Measurements from ENCODE around the gene CYB561A3. TPM values are rescaled to one million over a fixed set of nuclear protein-coding genes. Genes with fewer than 3 reads are reported as not detected.

The CYB561A3 gene
- total RNA-seq, 1 experiment from 2014 or later: 21.7 TPM

- Histone ChIP-seq H3K27me3 (ENCODE audit: insufficient read depth, low read length) (no peaks in the 10 kb centered on the region), H2BK5ac (ENCODE audit: insufficient read length, low read length) (no peak overlapping the region), H3K14ac (ENCODE audit: insufficient read depth, low read length) (no peak overlapping the region), H2AFZ (ENCODE audit: low read length) (no peak overlapping the region), H3K23ac (ENCODE audit: insufficient read length, low read depth, low read length) (no peak overlapping the region), H3K4me2 (ENCODE audit: insufficient read depth, insufficient read length, low read length) (no peak overlapping the region), H3K18ac (ENCODE audit: insufficient read length, low read depth, low read length) (no peak overlapping the region), H3T11ph (ENCODE audit: low read length) (no peak overlapping the region), H3K4me1 (ENCODE audit: insufficient read depth, low read length) (peaks cover 5% of the 10 kb centered on the region), H3K27ac (ENCODE audit: insufficient read length, low read depth, low read length) (no peak overlapping the region), H4K20me1 (ENCODE audit: control insufficient read depth, insufficient read depth, insufficient read length) (no peaks in the 10 kb centered on the region), H4K91ac (ENCODE audit: insufficient read length, low read depth, low read length) (no peak overlapping the region), H2AK5ac (ENCODE audit: insufficient read length, low read length) (no peak overlapping the region), H3K23me2 (ENCODE audit: insufficient read length, low read depth, low read length, poor library complexity, severe bottlenecking) (peaks cover 13% of the 10 kb centered on the region), H2BK12ac (ENCODE audit: insufficient read length, low read depth, low read length) (no peak overlapping the region), H3K9me3 (ENCODE audit: control insufficient read depth, low read depth, low read length) (no peaks in the 10 kb centered on the region), H3K9ac (ENCODE audit: extremely low read depth, insufficient read length, low read length) (peak overlapping the region; percentile 42), H2BK120ac (ENCODE audit: low read depth, low read length, poor library complexity, severe bottlenecking) (no peak overlapping the region), H3K56ac (ENCODE audit: insufficient read length, low read depth, low read length) (no peak overlapping the region), H4K5ac (ENCODE audit: insufficient read length, low read depth, low read length) (no peak overlapping the region), H3K4ac (ENCODE audit: low read depth, low read length) (no peak overlapping the region), H4K8ac (replicated peaks; ENCODE audit: insufficient read length, low read depth, low read length) (no peak overlapping the region), H3K79me2 (ENCODE audit: insufficient read depth, low read length) (peaks cover 18% of the 10 kb centered on the region), H2BK20ac (ENCODE audit: low read depth, low read length, poor library complexity, severe bottlenecking) (no peak overlapping the region), H3K79me1 (ENCODE audit: insufficient read depth, low read depth, low read length, poor library complexity, severe bottlenecking) (no peaks in the 10 kb centered on the region), H2BK15ac (ENCODE audit: low read depth, low read length) (no peak overlapping the region)
- TF ChIP-seq CTCF (conservative IDR thresholded peaks at IDR 0.05): no peak
- Mint-ChIP-seq H3K27me3 (ENCODE audit: low read depth) (no peaks in the 10 kb centered on the region), H3K36me3 (ENCODE audit: insufficient read depth in 1 of 3, low read depth in 3 of 3) (peaks cover 11 to 35% (median 30%) of the 10 kb centered on the region in 3 experiments; a peak in 6 of 7 replicates), H3K9me3 (no peaks in the 10 kb centered on the region; a peak in 1 of 5 replicates), H3K27ac (peak overlapping the region; percentile 87 to 99 (median 91); a peak in 6 of 7 replicates), H3K4me3 (peak overlapping the region; percentile 95 to 98), H3K4me1 (peaks cover 39 to 45% of the 10 kb centered on the region in 2 experiments)
- no peak for DNase-seq
- no CpG with 5 or more reads among the region's 16 CpGs for WGBS (ENCODE audit: extremely low coverage, insufficient read length, low lambda C conversion rate)
These were observed 27.0 kb downstream of the CYB561A3 start for GRCh38 chr11:61334434-61335354.
